Neural progenitor cell (in vitro differentiated cells): Measurements from ENCODE around the gene OPN1SW. TPM values are rescaled to one million over a fixed set of nuclear protein-coding genes. Genes with fewer than 3 reads are reported as not detected.

Experiments used
- DNase-seq: peaks from one replicate; pipeline ENCODE4 v3.0.0-alpha.2; 2016; ENCODE audit warnings: low spot score
- H2AFZ ChIP-seq: fragments of 200-600 bp; sonication (generic); replicated peaks from 2 replicates; pipeline ENCODE4 v1.6.1; 2016; ENCODE audit warnings: antibody characterized with exemption
- H3F3A ChIP-seq: fragments of 200-600 bp; sonication (generic); 2 replicates; pipeline ENCODE4 v1.6.1; 2016; ENCODE audit warnings: antibody characterized with exemption, low read depth
- H3K27ac ChIP-seq: fragments of 200-600 bp; sonication (generic); 2 replicates; pipeline ENCODE4 v1.5.1; 2016; ENCODE audit warnings: mild to moderate bottlenecking
- H3K27me3 ChIP-seq: fragments of 200-600 bp; sonication (generic); 2 replicates; pipeline ENCODE4 v1.6.1; 2016; ENCODE audit warnings: mild to moderate bottlenecking, moderate library complexity
- H3K36me3 ChIP-seq: fragments of 200-600 bp; sonication (generic); 2 replicates; pipeline ENCODE4 v1.5.1; 2016
- H3K4me1 ChIP-seq: fragments of 200-600 bp; sonication (generic); 2 replicates; pipeline ENCODE4 v1.6.1; 2016; ENCODE audit warnings: mixed run types
- H3K4me2 ChIP-seq: fragments of 200-600 bp; sonication (generic); 2 replicates; pipeline ENCODE4 v1.6.1; 2016
- H3K4me3 ChIP-seq: fragments of 200-600 bp; sonication (generic); 2 replicates; pipeline ENCODE4 v1.5.1; 2016
- H3K79me2 ChIP-seq: fragments of 200-600 bp; sonication (generic); 2 replicates; pipeline ENCODE4 v1.6.1; 2016; ENCODE audit warnings: low read depth
- H3K9ac ChIP-seq: fragments of 200-600 bp; sonication (generic); 2 replicates; pipeline ENCODE4 v1.6.1; 2016
- H3K9me3 ChIP-seq: fragments of 200-600 bp; sonication (generic); 2 replicates; pipeline ENCODE4 v1.5.1; 2016; ENCODE audit warnings: low read depth
- H4K20me1 ChIP-seq: fragments of 200-600 bp; sonication (generic); 2 replicates; pipeline ENCODE4 v1.6.1; 2016; ENCODE audit warnings: low read depth
- H3K27ac Mint-ChIP-seq: 3 replicates; pipeline ENCODE4 v1.8.0; 2021; ENCODE audit warnings: mixed read lengths
- H3K27me3 Mint-ChIP-seq: 2 replicates; pipeline ENCODE4 v1.8.0; 2022; ENCODE audit warnings: low read depth, mild to moderate bottlenecking, inconsistent platforms, moderate library complexity, mixed read lengths; ENCODE audit not compliant: insufficient read depth
- H3K36me3 Mint-ChIP-seq: 3 replicates; pipeline ENCODE4 v1.8.0; 2021; ENCODE audit warnings: mixed read lengths
- H3K4me1 Mint-ChIP-seq: 3 replicates; pipeline ENCODE4 v1.8.0; 2021; ENCODE audit warnings: mixed read lengths
- H3K4me3 Mint-ChIP-seq: 3 replicates; pipeline ENCODE4 v1.8.0; 2021; ENCODE audit warnings: mild to moderate bottlenecking, moderate library complexity, mixed read lengths
- H3K9me3 Mint-ChIP-seq: 3 replicates; pipeline ENCODE4 v1.8.0; 2020; ENCODE audit warnings: mixed read lengths
- CTCF ChIP-seq: fragments of 200-600 bp; sonication (generic); IDR thresholded peaks from 2 replicates; pipeline ENCODE4 v1.5.1; 2017; ENCODE audit warnings: antibody characterized with exemption, mild to moderate bottlenecking
- EZH2 ChIP-seq: fragments of 200-600 bp; sonication (generic); IDR thresholded peaks from 2 replicates; pipeline ENCODE4 v1.6.1; 2017; ENCODE audit warnings: antibody characterized with exemption, mild to moderate bottlenecking, moderate library complexity
- EZH2phosphoT487 ChIP-seq: fragments of 200-600 bp; sonication (generic); IDR thresholded peaks from 2 replicates; pipeline ENCODE4 v1.6.1; 2017; ENCODE audit warnings: antibody characterized with exemption
- total RNA-seq: library from RNA; depleted of rRNA; stranded (reverse); fragments of >200 nt; gene quantifications from 2 replicates; pipeline ENCODE4 v1.2.3, GENCODE V29; 2015; ENCODE audit warnings: low replicate concordance

Gene OPN1SW
- total RNA-seq, 1 donor from 2014 or later = not detected

DNA sequence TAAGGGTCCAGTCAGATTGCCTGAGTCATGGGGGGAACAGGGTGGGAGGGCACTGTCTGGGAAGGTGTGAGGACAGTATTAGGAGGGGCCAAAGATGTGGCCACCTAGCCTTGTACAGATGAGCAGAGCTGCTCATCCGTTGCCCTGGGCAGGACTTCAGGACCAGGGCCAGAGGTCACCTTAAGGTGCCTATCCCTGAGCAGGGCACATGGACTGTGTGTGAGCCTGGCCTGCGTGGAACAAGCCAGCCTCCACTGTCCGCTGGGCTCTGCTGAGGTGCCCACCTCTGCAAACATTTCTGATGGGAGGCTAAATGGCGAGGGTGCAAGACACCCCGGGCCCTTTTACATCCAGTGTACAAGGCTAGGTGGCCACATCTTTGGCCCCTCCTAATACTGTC, 3.4 kb upstream of the OPN1SW start:
- H3K36me3 ChIP-seq = no peaks in the 10 kb centered on the region
- no peak overlapping the region for H3K27ac Mint-ChIP-seq
- DNase-seq = no peak
- H3K9ac ChIP-seq = no peak overlapping the region
- H3K36me3 Mint-ChIP-seq = peaks cover 14% of the 10 kb centered on the region
- H3K4me3 ChIP-seq = no peak overlapping the region
- H3K4me1 Mint-ChIP-seq = peaks cover 3% of the 10 kb centered on the region
- H3K27ac ChIP-seq = no peak overlapping the region
- H3K27me3 Mint-ChIP-seq = peaks cover 9% of the 10 kb centered on the region
- no peak overlapping the region for H3K4me2 ChIP-seq
- H3K4me1 ChIP-seq = peaks cover 5% of the 10 kb centered on the region
- H2AFZ ChIP-seq = no peak overlapping the region
- no peaks in the 10 kb centered on the region for H3K27me3 ChIP-seq
- H4K20me1 ChIP-seq = no peaks in the 10 kb centered on the region
- no peak for TF ChIP-seq EZH2phosphoT487
- no peak for TF ChIP-seq CTCF
- peaks cover 4% of the 10 kb centered on the region for H3K9me3 ChIP-seq
- H3F3A ChIP-seq = peaks cover 12% of the 10 kb centered on the region
- peaks cover 21% of the 10 kb centered on the region for H3K9me3 Mint-ChIP-seq
- H3K79me2 ChIP-seq = no peaks in the 10 kb centered on the region
- H3K4me3 Mint-ChIP-seq = no peak overlapping the region

DNA sequence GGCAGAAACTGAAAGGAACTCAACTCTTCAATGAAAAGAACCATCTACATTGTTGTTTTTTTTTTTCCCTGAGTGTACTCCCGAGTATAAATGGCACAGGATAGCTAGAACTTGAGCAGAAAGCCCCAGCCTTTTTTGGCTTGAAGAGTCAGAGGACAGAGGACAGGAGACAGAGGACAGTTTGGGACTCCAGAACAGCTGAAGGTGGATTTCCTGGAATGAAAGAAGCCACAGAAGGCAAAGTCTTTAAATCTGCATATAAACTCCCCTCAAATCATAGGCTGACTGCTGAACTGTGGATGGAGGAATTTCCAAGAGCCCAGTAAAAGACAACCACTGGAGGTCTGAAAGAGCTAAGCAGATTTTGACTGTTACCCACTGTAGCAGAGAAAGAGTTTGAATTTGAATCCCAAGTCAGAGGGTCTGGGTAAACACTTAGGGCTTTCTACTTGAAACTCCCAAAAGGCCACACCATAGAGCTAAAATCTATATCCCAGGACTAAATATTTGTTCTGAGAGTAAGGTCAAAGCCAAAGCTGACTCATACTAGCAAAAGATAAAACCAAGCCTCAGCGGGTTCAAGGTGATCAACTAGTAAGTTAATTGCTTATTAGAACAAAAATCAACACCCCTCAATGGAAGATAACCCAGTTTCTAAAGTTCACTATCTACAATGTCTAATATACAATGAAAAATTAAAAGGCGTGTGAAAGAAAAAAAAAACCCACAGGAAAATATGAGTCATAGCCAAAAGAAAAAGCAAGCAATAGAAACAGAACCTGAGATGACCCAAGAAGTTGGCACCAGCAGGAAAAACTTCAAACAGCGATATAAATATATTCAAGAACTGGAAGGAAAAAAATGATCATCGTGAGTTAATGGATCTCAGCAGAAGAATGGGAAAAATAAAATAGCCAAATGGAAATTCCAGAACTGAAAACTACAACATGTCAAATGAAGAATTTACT, 1.8 kb upstream of the OPN1SW start:
- H2AFZ ChIP-seq = no peak overlapping the region
- H3K36me3 ChIP-seq = no peaks in the 10 kb centered on the region
- no peaks in the 10 kb centered on the region for H3F3A ChIP-seq
- H3K79me2 ChIP-seq = no peaks in the 10 kb centered on the region
- H3K27me3 Mint-ChIP-seq = peaks cover 3% of the 10 kb centered on the region
- H3K4me1 ChIP-seq = no peaks in the 10 kb centered on the region
- H3K36me3 Mint-ChIP-seq = peaks cover 24% of the 10 kb centered on the region
- H4K20me1 ChIP-seq = no peaks in the 10 kb centered on the region
- H3K27ac Mint-ChIP-seq = no peak overlapping the region
- no peak overlapping the region for H3K4me2 ChIP-seq
- no peak overlapping the region for H3K27ac ChIP-seq
- no peaks in the 10 kb centered on the region for H3K4me1 Mint-ChIP-seq
- peaks cover 4% of the 10 kb centered on the region for H3K9me3 ChIP-seq
- no peak overlapping the region for H3K9ac ChIP-seq
- no peak overlapping the region for H3K4me3 Mint-ChIP-seq
- H3K4me3 ChIP-seq = no peak overlapping the region
- no peaks in the 10 kb centered on the region for H3K27me3 ChIP-seq
- DNase-seq = no peak
- TF ChIP-seq EZH2 (no peak), EZH2phosphoT487 (no peak), CTCF (no peak)
- peaks cover 21% of the 10 kb centered on the region for H3K9me3 Mint-ChIP-seq

- Mint-ChIP-seq H3K27ac (no peak overlapping the region), H3K27me3 (peaks cover 3% of the 10 kb centered on the region), H3K4me1 (no peaks in the 10 kb centered on the region), H3K9me3 (peaks cover 21% of the 10 kb centered on the region), H3K36me3 (peaks cover 40% of the 10 kb centered on the region), H3K4me3 (no peak overlapping the region)
- no peaks in the 10 kb centered on the region for H3K27me3 ChIP-seq
- peaks cover 11% of the 10 kb centered on the region for H3F3A ChIP-seq
- H3K27ac ChIP-seq = no peak overlapping the region
- peaks cover 10% of the 10 kb centered on the region for H3K36me3 ChIP-seq
- H2AFZ ChIP-seq = no peak overlapping the region
- no peak overlapping the region for H3K4me2 ChIP-seq
- no peaks in the 10 kb centered on the region for H3K79me2 ChIP-seq
- TF ChIP-seq EZH2 (no peak), CTCF (no peak), EZH2phosphoT487 (no peak)
- no peaks in the 10 kb centered on the region for H4K20me1 ChIP-seq
- no peak for DNase-seq
- no peak overlapping the region for H3K4me3 ChIP-seq
- peaks cover 4% of the 10 kb centered on the region for H3K9me3 ChIP-seq
- no peaks in the 10 kb centered on the region for H3K4me1 ChIP-seq
- no peak overlapping the region for H3K9ac ChIP-seq
Observed at GRCh38 chr7:128774921-128775320, 673 bp downstream of the OPN1SW start.
